Activated T-cell treated with anti-CD3 and anti-CD28 coated beads for 1 hour (primary cell): ENCODE data around the gene HOXA9.

ENCODE experiments used
- DNase-seq: peaks from one replicate; pipeline ENCODE4 v3.0.0-alpha.2; 2020; ENCODE audit warnings: low read depth

Gene HOXA9

DNA sequence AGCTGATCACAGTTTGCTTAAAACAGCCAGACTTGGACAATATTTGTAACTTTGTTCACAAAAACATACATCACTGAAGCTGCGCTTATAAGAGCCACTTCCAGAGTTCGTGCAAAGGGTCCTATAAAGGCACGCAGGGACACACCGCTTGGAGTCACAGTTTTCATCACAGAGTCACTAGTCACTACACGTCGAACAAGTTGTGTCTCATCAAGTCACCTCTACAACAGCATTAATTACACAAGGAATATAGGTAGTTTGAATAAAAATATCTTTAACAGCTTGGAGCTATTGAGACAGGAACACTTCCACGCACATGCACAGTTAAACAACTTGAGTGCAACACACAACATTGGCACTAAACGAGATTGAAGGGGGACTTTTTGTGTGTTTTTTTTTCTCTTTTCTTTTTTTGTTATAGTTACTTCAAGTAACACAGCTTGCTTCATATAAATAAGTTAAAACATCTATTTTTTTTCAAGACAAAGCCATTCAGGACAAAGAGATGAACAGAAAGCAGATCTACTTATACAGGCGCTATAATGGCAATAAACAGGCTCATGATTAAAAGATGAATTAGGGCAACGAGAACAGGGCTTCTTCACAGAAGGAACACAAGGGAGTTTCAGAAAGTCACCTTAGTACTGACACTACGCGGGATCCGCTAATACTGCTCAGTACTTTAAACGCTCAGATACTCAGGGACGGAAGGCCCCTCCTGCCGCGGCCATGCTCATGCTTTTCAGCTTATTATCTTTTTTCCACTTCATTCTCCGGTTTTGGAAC is 24.0 kb downstream of the HOXA9 start:
- DNase-seq, result no peak

DNA sequence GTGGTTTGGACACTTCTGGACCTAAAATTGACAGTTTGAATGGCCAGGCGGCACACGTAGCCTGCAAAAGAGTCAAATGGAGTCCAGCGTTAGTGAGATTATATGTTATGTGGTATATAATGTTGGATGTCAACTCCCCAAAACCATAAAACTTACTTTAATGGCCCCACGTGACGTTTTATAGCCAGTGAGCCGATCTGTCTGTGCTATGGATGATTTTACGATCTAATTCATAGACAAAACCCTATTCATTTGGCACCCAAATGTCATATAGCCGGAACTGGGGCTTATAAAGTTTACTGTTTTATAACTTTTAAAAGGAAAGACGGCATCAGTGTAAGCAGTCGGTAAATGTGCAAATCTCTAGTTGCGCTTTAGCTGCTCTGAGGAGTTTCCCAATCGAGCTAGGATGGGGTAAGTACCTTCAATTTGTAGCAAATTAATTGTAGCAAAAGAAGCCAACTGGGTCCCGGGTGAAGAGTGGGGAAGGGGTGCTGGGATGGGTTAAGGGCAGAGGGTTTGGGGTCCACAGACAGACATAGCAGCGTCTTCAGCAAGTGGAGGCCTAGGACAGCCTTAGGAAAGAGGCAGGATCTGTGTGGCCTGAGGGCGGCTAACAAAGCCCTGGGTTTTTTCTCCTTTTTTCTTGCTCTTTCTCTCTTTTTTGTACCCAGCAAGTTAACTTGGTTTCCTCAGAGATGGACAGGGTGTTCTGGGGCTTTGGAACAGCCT is 25.0 kb downstream of the HOXA9 start:
- DNase-seq, result no peak

DNA sequence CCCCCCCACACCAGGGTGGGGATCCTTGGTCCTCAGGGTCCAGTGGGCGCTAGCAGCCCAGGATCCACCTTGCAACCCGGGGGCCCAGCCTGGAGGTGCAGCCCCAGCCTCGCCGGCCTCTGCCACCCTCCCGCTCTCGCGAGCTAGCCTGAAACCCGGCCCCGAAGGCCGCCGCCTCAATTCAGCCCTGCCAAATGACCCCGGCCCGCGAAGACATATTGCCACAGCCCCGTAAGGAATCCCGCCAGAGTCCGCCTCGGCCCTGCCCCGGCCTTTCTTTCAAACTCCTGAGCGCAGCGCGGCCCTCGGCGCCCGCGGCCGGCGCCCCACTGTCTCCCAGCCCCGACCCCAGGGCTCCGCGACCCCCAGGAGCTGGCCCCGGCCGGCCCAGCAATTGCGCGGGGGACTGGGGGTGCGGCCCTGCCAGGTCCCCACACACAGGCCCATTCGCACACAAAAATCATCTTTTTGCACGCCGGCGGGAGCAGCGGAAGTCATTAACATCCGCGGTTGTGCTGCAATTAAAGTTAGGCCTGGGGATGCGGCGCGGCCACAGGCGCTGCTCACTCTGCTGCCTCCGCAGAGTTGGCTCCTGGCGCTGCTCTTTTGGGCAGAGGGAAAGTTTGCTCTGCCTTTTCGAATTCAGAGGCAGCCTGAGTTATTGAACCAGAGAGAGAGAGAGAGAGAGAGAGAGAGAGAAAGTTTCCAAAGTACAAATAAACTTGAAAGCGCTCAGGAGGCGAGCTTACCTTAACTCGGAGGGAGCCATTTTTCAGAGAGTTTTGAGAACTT is 25.8 kb downstream of the HOXA9 start:
- DNase-seq, result no peak

DNA sequence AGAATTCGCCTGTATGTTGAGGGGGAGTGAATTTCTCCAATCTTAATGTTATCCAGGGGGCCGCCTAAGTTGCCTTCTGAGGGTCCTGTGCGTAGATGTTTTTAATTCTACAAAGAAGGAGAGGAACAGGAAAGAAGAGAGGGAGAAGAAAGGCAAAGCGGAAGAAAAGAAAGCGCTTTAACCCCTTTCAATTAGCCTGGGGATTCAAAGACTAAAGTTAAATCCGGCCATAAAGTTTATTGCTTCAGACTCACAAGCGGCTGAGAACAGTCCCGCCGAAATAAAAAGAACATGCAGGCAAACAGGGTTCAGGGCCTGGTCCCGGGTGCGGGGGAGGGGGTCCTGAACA is 26.4 kb downstream of the HOXA9 start:
- DNase-seq, result no peak

DNA sequence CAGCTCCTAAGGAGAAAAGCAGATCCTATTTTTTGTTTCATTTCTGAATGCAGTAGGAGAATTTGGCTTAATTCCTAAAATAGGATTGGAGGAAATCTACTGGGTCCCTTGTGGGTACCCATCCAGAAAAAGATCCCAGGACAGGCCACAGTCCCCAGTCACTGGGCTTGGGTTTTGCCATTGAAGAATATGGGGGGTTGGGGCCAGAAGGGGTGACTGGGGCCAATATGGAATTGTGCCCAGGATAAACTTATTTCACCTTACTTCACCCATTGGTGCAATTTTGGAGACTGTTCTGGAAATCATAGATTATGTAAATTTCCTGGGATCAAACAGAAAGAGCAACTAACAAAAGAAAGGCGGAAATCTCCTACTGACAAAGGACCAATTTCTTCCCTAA is 26.9 kb downstream of the HOXA9 start:
- DNase-seq, result no peak

DNA sequence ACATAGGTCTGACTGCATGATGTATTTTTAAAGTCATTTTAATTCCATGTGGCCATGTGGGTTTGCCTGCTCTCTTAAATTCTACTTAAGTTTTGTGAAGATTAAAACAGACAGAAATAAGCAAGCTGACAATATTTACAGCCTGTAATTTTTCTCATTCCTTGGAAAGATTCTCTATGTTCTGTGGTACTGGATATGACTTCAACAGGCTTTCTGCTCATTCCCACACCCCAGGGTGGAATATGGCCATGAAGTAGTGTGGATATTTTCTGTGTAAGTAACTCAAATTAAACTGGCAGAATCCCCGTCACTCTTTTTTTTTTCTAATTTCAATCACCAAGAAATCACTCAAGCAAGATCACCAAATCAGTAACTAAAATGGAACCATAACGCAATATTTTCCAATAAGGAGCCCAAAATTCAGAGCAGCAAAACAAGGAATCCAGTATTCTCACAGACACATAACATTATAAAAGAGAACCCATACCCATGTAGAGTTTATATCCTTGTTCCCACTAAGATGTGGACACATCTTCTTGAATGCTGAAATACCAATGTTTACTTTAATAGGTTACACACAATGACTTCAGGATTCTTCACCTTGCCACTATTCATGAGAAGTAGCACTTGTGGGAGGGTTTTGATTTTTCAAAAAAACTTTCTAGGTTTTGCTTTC is 27.6 kb downstream of the HOXA9 start:
- DNase-seq, result no peak

DNA sequence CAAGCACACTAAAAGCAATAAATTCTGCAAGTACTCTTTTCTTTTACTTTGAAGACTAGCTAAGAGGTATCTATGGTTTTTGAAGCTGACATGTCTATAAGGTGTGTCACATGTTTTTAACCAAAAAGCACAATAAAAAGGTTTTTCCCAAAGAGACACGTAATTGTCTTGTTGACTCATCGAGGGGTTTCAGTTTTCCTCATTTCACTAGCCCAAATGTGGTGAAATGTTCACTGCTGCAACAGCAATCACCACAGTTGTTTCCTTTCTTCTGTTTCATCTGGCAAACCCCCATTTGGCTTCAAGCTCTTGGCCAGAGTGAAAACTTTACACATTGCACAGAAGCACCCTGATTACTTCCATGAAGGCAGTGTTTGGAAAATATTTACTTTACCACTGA is 30.9 kb downstream of the HOXA9 start:
- no peak for DNase-seq

DNA sequence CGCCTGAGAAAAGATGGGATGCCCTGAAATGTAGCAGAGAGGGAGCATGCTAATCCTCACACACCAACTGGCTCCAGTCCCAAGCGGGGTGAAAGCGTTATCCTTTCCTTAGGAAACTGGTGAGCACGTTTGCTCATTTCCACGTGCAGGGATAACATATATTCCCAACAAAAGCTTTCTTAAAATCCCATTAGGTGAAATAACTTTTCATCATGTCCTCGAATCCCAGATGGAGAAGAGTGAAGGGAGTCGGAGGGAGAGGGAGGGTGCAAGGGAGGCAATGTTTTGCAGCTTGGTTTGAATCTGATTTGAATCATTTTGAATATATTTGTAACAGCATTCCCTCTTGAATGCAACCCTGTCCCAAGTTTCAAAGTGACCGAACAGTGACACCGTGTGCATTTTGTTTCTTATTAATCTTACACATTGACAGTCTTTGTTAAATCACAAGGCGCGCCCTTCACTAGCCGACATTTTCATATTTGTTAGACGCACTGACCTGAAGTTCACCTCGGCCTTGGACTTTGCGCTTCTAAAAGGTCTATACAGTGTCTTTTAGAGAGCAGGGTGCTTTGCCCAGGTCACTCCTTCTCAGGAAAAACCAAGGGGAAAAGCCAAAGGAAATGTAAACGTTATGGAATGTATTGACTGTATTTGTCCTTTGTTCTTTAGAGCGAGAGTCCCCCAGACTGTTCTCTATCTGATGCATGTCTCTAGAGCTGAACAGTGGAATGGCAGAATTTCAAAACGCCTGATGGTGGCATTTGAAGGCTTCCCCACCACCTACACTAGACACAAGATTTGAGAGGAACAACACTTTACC is 31.7 kb downstream of the HOXA9 start:
- no peak for DNase-seq

DNA sequence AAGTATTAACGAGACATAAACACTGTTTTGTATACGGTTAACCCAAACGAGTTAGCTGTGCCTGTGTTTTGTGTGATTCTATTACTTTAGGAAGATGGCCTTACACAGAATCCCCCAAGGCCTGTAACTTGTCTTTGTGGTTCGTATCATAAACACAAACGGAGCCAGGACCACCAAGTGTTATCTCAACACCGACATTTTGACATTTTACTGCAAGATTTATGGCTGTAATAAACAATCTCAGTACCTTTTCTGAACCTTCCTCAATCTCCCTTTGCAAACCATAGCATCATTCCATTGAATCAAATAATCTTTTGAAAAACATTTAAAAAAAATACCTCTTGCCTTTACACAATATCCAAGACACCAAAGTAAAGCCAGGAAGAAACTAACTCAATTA is 32.4 kb downstream of the HOXA9 start:
- DNase-seq, result no peak

DNA sequence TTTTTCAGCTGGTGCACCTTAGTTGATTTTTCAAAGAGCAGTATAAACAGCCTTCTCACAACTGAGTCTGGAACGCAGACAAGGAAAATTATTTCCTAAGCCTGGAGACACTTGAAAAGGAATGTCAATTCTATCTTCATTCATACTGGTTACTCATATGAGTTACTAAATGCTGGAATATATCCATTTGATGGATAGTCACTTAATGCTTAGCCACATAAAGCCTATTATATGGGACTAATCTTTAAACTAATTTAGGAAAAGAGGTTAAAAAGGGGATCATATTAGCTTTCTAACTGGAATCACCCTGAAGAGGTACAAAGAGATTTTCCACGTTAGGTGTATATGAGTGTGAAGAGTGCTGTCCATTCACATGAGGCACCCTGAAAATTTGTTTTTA is 33.1 kb downstream of the HOXA9 start:
- DNase-seq, result no peak

DNA sequence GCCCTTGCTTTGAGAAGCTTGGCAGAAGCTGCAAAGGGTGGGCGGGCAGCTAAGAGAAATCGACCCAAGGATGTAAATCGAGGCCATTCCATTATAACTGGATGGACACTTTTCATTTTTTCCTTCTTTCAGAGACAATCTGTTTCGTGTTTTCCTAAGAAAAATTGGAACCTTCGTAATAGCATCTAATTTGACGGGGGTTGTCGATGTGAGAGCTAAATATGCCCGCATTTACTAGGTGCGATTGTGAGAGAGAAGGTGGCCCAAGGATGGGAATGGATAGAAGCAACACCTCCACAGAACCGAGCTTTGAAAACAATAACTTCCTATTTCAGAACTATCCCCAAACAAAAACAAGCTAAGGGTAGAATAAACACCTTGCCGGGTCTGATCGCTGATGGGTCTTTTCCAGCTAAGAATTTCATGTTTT is 33.9 kb downstream of the HOXA9 start:
- DNase-seq, result no peak

DNA sequence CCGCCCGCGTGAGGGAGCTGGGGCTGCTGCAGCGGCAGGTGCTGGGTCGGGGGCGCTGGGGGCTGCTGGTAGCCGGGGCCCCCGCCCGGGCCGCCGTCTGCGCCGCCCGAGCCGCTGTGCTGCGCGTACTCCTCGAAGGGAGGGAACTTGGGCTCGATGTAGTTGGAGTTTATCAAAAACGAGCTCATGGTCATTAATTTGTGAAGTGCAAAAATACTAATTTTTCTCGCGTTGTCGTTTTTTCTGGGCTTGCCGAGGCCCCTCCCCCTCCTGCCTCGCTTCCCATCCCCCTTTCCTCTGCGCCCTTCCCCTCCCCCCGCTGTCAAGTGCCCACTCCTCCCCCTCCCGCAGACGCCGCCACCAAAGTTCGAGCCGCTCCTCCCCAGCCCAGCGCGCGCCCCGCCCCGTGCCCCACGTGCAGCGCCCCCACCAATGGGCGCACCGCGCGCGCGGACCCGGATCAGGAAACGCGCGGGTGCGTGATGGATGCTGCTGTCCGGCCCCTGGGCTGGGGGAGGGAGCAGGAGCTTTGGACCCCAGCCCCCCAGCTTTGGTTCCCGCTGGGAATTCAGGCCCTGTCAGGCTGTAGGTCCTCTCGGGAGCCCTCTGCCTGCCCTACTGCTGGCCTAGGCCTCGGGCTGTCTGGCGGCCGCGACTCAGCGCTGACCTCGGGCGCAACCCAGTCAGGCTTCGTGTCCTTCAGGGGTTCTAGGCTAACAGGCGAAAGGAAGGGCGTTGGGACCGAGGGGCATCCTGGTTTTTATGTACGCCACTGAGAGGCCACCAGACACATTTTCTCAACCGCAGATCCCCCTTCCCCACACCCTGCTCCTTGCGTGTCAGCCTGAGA is 34.6 kb downstream of the HOXA9 start, which contains the start of gene HOXA4:
Gene HOXA4, minus strand, starts transcription at position 218 of the 850 bp plus-strand sequence. Its CDS starts 24 bp downstream, at position 194.
- DNase-seq, result peak; percentile 56

DNA sequence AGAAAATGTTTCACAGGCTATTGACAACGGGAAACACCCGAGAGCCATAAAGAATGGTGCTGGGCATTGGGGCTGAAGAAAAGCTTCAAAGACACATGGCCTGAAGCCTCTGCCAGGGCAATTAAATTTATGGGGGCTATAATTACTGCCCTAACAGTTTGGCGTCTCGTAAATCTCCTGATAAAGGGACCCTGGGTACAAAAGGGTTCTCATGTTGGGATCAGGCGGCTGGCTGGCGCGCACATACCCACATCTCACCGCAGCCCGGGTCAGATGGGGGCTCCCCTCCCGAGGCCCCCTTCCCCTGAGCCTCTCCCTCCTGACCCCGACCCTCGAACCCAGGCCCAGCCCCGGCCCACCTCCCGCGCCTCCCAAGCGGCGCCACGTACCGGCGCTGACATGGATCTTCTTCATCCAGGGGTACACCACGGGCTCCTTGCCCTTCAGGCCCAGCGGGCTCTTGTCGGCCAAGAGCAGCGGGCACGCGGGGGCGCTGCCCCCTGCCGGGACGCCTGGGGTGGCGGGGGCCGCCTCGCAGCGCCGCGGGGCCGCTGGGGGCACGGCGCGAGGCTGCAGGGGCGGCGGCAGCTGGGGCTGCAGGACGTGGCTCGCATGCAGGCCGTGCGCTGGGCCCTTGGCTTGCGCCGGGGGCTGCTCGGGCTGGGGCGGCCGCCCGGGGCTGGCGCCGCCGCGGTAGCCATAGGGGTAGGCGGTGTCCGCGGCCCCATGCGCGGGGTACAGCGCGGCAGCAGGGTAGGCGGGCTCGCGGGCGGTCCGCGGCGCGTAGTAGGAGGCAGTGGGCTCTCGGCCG is 35.4 kb downstream of the HOXA9 start:
- DNase-seq, result no peak

DNA sequence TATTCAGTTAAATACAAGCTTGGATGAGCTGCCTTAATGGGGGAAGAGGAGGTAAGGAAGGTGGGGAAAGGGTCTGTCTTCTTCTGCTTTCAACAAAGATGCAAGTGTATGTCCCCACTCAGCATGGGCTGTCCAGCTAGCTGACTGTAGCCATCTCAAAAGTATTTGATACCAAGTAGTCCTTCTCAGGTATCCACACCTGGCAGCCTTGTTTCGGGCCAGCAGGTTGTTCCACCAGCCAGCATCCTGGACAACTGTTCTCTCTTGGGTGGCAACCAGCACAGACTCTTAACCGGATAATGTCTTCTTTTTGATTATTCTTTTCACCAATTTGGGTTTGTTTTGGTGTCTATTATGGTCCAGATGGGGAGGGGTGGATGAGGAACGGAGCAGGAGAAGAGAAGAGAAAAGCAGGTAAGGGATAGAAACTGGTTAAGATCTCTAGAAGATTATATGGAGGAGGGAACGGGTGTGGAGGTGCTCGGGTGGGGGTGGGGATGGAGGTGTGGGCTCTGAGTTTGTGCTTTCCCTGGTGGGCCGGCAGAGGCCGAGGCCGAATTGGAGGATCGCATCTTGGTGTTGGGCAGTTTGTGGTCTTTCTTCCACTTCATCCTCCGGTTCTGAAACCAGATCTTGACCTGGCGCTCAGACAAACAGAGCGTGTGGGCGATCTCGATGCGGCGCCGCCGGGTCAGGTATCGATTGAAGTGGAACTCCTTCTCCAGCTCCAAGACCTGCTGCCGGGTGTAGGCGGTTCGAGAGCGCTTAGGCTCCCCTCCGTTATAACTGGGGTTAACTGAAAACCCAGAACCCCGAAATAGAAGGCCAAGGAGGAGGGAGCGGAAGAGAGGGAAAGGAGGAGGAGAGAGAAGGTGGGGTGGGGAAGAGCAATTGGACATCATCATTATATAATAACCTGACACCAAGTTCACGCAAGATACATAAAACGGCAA is 36.3 kb downstream of the HOXA9 start:
- DNase-seq, result no peak

DNA sequence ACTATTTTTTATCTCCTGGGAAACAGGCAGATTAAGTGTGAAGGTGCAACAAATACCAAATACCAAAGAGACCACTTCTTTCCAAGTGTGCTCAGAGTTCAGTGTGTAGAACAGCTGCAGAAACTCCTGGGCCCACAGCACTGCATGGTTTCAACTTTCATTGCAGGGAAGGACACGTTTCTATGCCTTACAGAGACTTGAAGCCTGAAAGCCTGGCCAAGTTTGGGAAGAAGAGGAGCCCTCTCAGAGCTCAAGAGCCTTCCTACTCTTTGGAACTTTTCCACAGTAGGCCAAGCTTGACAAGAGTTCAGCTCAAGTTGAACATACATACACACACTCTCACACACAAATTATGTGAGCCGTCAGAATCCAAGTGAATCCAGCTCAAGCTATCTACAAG is 37.3 kb downstream of the HOXA9 start:
- no peak for DNase-seq

DNA sequence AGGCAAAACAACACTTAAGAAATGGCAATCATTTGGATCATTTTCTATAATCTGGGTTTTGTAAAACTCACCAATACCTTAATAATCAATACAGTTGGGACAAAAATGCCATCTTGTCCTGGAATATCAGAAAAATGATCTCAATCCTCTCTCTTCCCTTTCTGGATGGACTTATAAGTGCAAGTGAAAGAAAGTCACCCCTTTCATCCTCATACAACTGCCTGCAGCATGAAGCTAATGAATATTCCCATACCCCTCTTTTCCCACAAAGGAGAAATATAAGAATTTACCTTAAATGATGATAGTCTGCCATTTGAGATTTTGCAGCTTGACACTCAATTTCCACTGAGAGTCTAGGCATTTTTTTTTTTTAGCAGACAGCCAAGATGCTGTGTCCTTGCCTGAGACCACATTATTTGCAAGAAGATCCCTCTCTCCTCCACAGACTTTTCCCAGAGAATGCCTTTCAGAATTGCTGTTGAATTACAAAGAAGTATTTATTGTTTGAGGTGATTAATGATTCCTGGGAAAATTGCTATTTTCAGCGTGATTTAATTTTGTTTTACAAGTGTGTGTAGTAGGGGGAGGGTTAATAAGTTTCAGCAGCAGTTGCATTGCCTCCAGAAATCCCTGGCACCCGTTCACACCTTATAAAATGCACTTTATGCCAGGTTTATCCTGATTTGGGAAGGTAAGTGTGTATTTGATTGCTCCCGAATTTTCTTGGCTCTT is 38.6 kb downstream of the HOXA9 start:
- DNase-seq, result no peak

DNA sequence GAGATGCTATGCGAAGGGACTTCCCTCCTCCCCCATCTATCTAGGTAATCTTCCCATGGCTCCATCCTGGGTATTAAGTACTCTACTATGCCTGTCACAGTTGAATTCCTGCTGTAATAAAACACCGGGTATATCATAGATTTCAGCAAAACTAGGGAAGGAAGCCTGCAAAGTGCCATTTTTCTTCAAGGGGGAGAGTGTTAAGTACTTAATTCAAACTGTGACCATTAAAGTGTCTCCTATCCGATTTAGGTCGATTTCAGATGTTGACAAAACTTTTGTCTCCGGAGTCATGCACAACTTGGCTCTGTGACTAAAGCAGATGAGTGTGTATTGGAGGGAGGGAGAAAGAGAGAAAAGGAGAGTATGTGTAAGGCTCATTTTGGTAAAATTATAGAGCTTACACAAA is 39.3 kb downstream of the HOXA9 start:
- DNase-seq, result no peak
